GM12872 (cell line): Measurements from ENCODE around the gene HS3ST4.

ENCODE experiments used
- TF ChIP-seq, protein P1 (sequence below): IDR thresholded peaks from 3 replicates; pipeline ENCODE4 v1.5.1; 2011; ENCODE audit warnings: low read depth, mild to moderate bottlenecking, low read length, moderate library complexity; ENCODE audit not compliant: insufficient read depth

HS3ST4 gene

GRCh38 chr16:25798065-25798464 is 106.3 kb downstream of the HS3ST4 start:
- TF ChIP-seq, protein P1, sequence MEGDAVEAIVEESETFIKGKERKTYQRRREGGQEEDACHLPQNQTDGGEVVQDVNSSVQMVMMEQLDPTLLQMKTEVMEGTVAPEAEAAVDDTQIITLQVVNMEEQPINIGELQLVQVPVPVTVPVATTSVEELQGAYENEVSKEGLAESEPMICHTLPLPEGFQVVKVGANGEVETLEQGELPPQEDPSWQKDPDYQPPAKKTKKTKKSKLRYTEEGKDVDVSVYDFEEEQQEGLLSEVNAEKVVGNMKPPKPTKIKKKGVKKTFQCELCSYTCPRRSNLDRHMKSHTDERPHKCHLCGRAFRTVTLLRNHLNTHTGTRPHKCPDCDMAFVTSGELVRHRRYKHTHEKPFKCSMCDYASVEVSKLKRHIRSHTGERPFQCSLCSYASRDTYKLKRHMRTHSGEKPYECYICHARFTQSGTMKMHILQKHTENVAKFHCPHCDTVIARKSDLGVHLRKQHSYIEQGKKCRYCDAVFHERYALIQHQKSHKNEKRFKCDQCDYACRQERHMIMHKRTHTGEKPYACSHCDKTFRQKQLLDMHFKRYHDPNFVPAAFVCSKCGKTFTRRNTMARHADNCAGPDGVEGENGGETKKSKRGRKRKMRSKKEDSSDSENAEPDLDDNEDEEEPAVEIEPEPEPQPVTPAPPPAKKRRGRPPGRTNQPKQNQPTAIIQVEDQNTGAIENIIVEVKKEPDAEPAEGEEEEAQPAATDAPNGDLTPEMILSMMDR: no peak

DNA sequence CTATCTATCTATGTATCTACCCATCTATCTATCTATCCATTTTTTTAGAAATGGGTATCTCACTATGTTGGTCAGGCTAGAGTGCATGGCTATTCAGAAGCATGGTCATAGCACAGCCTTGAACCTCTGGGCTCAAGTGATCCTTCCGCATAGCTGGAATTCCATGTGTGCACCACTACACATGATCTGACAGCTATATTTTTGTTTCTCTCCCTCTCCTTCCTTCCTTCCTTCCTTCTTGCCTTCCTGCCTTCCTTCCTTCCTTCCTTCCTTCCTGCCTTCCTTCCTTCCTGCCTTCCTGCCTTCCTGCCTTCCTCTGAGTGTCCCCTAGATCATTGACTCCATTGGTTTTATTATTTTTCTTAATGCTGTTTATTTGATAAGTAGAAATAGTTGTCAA is 108.1 kb downstream of the HS3ST4 start:
- TF ChIP-seq, protein P1: no peak

GRCh38 chr16:25812215-25812614 is 120.5 kb downstream of the HS3ST4 start:
- TF ChIP-seq, protein P1: no peak

- TF ChIP-seq, protein P1: no peak
Observed at GRCh38 chr16:25817295-25817694, 125.5 kb downstream of the HS3ST4 start.

DNA sequence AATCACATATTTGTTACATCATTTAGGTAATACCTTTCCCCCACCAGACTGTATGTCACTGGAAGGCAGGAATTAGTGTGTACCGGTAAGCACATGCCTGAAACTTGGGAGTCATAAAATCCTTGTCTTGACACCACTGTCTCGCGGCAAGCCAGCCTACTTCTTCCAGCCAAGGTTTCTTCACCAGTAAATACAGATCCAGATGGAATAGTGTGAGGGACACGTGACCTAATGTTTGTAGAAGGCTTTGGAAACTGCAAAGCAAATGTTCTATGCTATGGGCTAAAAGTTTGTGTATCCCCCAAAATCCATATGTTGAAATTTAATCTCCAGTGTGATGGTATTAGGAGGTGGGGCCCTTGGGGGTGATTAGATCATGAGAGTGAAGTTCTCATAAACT is 126.1 kb downstream of the HS3ST4 start:
- TF ChIP-seq, protein P1: no peak

- TF ChIP-seq, protein P1: no peak
Observed at GRCh38 chr16:25823891-25824290, 132.1 kb downstream of the HS3ST4 start.

- TF ChIP-seq, protein P1: no peak
Observed at GRCh38 chr16:25827709-25828108, 135.9 kb downstream of the HS3ST4 start.

- TF ChIP-seq, protein P1: no peak
Observed at GRCh38 chr16:25828510-25828909, 136.8 kb downstream of the HS3ST4 start.
